NK-92 (cell line): ENCODE measurements around the gene NELL2.

Experiments used
- DNase-seq: peaks from one replicate; lab custom pipeline; 2025; ENCODE audit not compliant: unreplicated experiment; lab: John Stamatoyannopoulos, UW

NELL2 gene

DNA sequence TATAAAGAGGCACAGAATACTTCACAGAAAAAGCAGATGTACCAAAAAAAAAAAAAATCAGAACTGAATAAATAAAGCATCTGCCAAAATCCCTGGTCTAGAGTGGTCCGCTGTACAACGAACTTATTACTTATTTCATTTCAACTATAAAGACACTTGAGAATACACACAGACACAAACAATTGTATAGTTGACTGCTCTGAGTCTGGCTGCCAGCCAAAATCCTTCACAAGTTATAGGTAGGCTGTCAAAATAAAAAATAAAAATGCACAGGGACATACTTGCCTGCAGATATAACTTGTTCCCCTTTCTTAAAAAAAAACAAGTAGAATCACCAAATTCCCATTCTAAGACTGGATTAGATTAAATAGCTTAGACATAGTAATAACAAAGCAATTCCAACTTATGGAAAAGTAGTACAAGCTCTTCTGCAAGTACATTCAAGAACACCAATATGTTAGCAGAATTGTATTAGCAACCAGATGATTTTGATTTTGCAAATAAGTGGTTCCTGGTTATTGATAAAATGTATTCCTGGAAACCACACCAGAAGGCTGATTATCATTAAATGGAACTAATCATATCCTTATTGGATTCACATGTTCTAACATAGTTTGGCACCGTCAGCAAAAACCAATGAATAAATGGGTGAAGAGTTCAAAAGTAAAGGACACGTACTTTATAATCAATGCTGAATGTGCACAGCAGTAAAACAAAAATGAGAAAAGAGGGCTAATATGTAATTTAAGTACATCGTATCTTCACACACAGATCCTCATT is 248.5 kb downstream of the NELL2 start:
- no peak for DNase-seq

DNA sequence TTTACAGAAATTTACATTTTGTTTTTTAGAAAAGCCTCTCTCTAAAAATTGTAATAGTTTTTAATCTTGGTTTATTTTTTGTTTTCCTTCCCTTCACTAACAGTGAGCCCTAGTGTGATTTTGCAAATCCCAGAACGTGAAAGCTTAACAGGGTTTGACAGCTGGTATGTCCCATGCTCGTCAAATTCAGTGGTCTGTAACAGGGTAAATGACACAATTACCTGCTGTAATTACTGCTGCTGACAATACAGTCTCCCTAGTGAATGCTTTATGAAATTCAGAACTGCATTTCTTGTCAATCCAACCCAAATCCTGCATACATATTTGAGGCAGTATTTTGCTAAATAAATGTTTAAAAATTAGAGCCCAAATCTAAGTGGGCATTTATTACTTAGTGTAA is 249.2 kb downstream of the NELL2 start:
- DNase-seq, result no peak

DNA sequence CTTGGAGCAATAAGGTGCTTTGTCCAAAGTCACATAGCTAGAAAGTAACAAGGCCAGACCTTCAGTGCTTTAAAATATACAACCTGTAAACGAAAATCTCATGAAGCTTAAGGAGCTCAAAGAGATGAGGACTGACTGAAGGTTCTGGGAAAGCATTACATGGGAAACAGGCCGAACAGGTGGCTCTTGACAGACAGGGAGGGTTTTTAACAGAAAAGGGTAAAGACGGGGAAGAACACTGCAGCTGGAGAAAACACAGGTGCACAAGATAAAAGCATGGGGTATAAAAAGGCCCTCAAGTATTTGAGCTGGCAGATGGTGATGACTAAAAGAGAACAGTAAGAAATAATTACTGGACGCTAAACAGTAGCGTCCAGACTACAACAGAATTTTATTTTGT is 257.2 kb downstream of the NELL2 start:
- DNase-seq, result no peak

GRCh38 chr12:44616402-44616801 is 259.7 kb downstream of the NELL2 start:
- DNase-seq, result no peak

- DNase-seq, result no peak
These were observed 264.6 kb downstream of the NELL2 start for GRCh38 chr12:44611538-44611937.

GRCh38 chr12:44603701-44604100 is 272.4 kb downstream of the NELL2 start:
- DNase-seq, result no peak

DNA sequence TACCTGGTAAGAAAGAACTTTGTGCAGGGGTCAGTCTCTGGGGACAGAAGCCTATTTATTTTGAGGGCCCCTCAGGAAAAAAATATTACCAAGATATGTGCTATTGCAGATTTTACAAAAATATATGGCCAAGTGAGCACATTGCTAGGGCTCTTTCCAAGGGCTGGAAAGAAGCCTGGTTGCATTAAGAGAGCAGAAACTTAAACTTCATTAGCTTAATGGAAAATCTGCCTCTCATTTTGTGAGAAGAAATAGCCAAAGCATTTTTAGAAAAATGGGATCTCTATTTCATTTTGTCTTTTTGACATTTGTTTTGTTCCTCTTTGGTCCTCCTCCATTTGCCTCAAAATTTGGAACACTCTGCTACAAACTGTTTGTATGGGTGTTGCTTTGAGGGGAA is 283.5 kb downstream of the NELL2 start:
- DNase-seq, result no peak

GRCh38 chr12:44589697-44590096 is 286.4 kb downstream of the NELL2 start:
- DNase-seq, result no peak

- no peak for DNase-seq
These were observed 287.5 kb downstream of the NELL2 start for GRCh38 chr12:44588651-44589050.

DNA sequence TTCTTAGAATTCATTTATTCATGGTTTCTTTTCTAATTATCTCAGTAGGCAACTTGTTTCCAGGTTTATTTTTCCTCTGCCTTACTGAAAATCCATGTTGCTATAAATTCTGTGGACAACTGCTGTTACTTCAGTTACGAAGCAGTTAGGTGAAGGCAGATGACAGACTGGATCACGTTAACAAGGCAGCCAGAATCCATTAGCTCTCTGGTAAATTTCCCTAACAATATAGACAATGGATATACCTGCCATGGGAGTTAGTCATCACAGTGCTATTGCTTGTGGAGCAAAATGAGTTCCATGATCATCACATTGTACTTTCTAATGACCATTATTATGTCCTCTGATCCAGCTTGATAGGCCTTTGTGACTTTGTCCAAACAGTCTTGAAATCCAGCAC is 291.5 kb downstream of the NELL2 start:
- no peak for DNase-seq

DNA sequence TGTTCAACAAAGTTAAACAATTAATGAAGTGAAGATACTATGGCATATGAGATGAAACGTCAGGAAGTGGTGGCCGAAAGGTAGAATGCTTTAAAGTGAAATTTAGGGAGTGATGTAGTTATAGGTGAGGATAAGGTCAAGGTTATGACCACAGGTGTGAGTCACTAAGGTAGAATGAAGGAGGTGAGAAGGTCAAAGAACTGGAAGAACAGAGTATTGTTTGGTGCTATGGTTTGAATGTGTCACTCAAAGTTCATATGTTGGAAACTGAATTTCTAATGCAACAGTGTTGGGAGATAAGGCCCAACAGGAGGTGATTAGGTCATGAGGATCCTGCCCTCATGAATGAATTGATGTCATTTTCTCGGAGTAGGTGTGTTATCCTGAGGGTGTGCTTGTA is 293.6 kb downstream of the NELL2 start:
- no peak for DNase-seq

GRCh38 chr12:44581642-44582242 is 294.4 kb downstream of the NELL2 start:
- no peak for DNase-seq

DNA sequence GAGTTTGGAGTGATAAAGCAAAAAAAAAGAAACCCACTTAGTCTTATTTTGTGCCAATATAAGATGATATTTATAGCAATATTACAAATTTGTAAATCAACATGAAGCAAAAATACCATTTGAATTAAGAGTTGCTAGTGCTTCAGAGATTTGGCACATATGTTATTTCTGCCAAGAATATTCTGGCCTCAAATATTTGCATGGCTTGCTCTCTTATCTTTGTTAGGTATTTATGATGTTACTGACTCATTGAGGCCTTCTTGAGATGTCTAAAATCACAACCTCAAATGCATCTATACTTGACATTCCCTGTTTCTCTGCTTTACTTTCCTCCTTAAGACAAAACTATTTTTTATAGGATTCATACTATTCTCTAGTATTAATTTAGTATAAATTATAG is 301.5 kb downstream of the NELL2 start:
- DNase-seq, result no peak

GRCh38 chr12:44573723-44574122 is 302.4 kb downstream of the NELL2 start:
- DNase-seq, result no peak

- no peak for DNase-seq
These were observed 305.0 kb downstream of the NELL2 start for GRCh38 chr12:44571006-44571550.

DNA sequence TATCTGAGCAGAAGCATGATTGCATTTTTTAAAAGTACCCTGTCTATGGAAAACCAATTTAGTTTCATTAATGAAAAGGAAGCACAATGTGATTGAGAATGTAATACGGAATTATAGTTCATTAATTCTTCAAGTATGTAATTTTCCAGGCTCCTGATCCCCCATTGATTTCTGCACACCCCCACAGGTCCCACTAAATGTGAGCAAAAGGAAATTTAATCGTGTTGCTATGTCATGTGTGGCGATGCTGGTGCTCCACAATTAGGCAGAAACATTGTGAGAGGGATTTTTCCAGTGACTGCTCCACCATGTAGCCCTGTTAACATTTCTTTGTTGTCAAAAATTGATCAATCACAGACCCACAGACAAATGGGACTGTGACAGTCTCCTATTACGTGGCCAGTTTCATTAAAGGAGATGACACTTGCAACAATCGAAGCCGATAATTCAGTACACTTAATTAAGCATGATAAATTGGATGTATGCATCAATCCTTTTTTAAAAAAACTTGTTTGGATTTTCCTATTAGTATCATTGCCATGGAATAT is 306.0 kb downstream of the NELL2 start:
- DNase-seq, result no peak

DNA sequence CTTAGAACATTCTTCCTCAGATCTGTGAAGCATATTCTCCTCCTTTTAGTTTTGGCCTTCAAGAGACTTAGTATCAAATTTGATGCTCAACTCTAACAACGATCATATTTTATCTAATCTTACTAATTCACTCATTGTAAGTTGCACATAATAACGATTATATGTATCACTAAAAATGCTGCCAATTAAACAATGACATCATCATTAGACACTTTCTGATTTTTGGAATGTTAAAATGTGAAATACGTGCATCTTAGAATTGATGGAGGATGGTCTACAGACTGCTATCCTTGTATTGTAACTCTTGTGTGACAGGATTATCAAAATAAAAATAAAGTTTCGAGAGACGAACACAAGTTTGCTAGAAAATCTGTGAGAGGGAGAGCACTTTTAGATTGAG is 311.0 kb downstream of the NELL2 start:
- no peak for DNase-seq

GRCh38 chr12:44563486-44563885 is 312.6 kb downstream of the NELL2 start:
- no peak for DNase-seq

DNA sequence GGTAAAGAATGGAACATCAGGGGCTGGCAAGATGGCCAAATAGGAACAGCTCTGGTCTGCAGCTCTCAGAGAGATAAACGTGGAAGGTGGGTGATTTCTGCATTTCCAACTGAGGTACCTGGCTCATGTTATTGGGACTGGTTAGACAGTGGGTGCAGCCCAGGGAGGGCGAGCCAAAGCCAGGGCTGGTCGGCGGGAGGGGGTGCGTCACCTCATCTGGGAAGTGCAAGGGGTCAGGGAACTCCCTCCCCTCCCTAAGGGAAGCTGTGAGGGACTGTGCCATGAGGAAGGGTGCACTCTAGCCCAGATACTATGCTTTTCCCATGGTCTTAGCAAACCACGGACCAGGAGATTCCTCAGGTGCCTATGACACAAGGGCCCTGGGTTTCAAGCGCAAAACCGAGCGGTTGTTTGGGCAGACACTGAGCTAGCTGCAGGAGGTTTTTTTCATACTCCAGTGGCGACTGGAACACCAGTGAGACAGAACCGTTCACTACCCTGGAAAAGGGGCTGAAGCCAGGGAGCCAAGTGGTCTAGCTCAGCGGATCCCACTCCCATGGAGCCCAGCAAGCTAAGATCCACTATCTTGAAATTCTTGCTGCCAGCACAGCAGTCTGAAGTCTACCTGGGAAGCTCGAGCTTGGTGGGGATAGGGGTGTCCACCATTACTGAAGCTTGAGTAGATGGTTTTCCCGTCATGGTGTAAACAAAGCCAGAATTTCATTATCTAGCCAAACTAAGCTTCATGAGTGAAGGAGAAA is 317.6 kb downstream of the NELL2 start:
- no peak for DNase-seq

GRCh38 chr12:44555454-44555853 is 320.7 kb downstream of the NELL2 start:
- no peak for DNase-seq

GRCh38 chr12:44551631-44552030 is 324.5 kb downstream of the NELL2 start:
- no peak for DNase-seq

DNA sequence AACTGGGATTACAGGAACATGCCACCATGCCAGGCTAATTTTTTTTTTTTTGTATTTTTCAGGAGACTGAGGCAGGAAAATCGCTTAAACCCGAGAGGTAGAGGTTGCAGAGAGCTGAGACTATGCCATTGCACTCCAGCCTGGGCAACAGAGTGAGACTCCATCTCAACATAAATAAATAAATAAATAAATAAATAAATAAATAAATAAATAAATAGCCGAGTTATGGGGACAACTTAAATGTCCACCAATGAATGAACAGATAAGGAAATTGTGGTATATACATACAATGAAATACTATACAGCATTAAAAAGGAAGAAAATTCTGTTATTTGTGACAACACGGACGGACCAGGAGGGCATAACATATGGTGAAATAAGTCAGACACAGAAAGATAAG is 325.7 kb downstream of the NELL2 start:
- no peak for DNase-seq
